ENCODE measurements around the gene PCNX2.

- no peak for TF ChIP-seq CTCF (IDR thresholded peaks at IDR 0.05)
- no peak for TF ChIP-seq ZFX (IDR thresholded peaks at IDR 0.05; ENCODE audit: borderline replicate concordance)
These were observed 311.5 kb downstream of the PCNX2 start for GRCh38 chr1:232983817-232984567.

All from 22Rv1 (cell line).